NCI-H774 (cell line): ENCODE results near the gene HHATL.

Source experiments
- DNase-seq: peaks from one replicate; lab custom pipeline; 2025; lab: John Stamatoyannopoulos, UW

HHATL gene

GRCh38 chr3:42684632-42685362, 17.8 kb downstream of the HHATL start:
- no peak for DNase-seq

DNA sequence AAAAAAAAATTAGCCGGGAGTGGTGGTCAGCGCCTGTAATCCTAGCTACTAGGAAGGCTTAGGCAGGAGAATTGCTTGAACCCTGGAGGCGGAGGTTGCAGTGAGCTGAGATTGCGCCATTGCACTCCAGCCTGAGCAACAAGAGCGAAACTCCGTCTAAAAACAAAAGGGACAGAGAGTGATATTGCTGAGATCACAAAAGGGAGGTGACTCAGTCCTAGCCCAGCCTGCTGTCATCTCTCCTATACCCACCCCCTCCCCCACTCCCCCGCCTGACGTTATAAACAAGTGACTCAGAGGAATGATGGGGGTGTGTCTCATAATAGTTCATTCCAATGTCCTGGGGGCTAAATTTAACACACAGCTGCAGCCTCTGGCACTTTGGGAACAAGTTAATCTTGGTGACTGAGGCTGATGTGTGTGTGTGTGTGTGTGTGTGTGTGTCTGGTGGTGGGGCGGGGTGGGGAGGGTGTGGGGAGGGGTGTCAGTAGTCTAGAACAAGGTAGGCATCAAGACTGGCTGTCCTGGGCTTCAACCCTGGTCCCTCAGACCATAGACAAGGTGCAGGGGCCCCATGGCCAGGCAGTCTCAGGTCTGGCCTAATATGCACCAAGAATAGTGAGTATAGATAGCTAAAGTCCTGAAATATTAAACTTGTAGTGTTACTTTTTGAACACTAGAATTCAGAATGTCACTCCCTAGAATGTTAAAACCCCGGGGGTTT, 18.6 kb downstream of the HHATL start:
- DNase-seq, result no peak

- no peak for DNase-seq
Measured at GRCh38 chr3:42682301-42683070, 20.1 kb downstream of the HHATL start.

- no peak for DNase-seq
Measured at GRCh38 chr3:42681361-42682038, 21.1 kb downstream of the HHATL start.

DNA sequence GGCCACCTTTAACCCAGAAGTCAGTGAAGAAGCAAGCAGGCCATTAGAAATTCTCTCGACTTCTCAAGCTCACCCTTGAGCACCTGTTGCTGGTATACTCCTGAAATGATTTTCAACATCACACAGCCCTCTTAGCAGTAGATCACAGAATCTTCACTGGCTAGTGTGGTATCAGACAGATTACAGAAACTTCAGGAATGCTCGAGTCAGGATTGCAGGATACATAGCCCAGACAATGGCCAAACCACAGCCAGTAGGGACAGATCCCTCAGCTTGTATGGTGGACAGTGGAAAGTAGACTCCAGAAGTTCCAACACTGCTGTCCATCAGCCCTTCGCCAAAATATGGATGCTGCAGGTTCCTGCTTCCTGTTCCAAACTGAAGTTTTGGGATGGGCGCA, 21.8 kb downstream of the HHATL start:
- no peak for DNase-seq

DNA sequence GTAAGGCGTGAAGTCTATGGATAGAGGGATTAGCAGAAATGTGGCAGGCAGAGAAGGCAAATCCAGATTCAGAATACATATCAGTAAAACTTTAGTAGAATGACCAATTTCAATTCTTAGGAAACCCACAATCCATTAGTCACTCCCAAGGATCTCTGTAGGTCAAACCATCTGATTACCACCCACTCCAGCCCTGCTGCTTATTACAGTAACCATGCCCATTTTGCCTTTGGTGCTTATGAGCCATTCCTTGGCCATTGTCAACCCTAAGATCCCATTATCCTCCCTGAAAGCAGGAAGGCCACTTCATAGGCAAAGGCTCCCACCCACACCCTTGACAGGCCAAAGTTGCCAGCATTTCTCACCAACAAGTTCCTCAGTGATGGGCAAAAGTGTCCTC, 22.3 kb downstream of the HHATL start:
- no peak for DNase-seq

DNA sequence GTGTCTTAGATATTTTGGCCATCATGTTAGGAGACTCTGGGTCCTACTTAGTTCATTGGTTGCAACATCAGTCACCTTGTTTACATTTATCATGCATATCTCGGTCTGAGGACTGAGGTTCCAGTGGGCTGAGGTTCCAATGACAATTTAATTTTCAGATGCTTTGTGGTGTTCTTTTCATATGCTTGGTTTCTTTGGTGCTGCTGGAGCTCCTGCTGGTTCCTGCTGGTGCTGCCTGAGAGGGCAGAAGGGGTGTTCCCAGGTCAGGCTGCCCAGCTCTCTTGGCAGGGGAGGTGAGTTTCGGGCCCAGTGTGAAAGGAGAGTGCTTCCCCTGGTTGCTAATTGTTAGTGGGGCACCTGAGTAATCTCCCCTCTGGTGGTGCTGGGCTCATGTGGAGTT, 24.2 kb downstream of the HHATL start:
- DNase-seq, result no peak

DNA sequence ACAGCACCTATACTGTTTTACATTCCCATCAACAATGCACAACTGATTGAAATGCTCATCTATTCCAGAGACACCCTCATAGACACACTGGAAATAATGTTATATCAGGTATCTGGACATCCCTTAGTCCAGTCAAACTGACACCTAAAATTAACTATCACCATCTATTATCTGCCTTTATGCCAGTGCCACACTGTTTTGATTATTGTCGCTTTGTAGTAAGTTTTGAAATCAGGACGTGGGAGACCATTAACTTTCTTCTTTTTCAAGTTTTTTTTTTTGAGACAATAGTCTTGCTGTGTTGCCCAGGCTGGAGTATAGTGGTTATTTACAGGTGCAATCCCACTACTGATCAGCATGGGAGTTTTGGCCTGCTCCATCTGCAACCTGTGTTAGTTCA, 26.7 kb downstream of the HHATL start:
- DNase-seq, result no peak

- no peak for DNase-seq
Measured at GRCh38 chr3:42674146-42674545, 28.5 kb downstream of the HHATL start.

- no peak for DNase-seq
Measured at GRCh38 chr3:42673082-42673481, 29.5 kb downstream of the HHATL start.

- no peak for DNase-seq
Measured at GRCh38 chr3:42672515-42672914, 30.1 kb downstream of the HHATL start.

DNA sequence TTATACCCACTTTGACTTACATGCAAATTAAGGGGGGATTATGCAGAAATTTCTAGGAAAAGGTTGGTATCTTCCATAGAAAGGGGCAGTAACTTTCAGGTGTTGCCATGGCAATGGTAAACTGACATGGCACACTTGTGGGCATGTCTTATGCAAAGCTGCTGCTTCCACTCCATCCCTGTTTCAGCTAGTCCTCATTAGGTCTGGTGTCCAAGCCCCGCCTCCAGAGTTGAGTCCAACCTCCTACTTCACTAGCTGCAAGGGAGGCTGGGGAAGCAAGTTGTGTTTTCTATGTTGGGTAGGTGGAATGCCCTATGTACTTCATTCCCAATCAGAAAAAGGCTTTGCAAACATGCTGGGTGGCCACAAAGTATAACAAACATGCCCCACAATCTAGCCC, 31.9 kb downstream of the HHATL start:
- no peak for DNase-seq

DNA sequence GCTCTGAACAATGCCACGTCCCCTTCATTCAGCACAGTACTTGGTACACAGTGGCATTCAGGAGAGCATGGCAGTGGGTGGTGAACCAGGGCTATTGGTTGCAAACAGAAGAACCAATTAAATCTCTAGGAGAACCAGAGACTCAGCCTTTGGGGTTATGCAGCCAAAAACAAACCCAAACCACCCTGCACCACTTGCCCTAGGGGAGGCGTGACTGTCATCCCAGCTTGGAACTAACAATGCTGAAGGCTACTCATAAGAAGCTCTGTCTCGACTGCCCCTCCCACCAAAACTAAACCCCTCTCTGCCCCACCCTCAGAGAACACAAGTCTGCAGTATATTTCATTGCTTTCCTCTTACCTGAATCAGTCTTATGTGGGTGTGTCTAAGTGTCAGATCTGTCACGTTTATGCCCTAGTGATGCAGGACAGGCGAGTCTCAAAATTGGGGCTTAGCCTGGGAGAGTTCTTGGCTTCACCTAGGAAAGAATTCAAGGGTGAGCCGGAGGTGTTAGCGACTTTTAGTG, 32.5 kb downstream of the HHATL start:
- no peak for DNase-seq

DNA sequence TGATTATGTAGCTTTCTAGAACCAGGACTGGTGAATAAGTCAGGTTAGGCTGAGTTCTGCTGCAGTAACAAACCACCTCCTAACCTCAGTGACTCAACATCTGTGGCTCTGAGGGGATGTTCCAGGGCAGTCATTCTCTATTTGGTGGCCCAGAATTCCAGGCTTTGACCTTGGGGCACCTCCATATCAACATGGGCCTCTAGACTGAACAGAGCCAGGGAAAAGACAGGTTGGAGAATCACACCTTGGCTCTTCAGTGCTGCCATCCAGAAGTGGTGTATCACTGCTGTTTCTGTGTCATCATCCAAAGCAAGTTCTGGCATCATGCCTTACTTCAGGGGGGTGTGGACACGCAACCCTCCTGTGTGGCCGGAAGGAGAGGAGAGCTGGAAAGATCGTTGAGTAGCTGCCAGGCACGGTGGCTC, 33.8 kb downstream of the HHATL start:
- DNase-seq, result no peak

DNA sequence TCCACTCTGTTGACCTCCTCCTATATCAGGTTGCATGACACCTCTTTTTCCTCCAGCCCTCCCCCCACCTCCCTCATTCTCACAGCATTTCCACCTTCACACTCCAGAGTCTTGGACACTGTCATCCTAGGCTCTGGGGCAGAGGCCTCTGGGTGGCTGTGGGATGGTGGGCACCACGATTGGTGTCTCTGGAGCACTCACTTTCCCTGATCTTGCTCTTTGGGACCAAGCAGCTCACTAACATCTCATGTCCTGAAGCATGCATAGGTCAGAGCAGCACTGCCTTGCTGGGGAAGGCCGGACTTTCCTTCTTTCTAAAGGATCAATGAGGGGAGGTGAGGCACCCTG, 34.2 kb downstream of the HHATL start:
- no peak for DNase-seq

- DNase-seq, result no peak
Measured at GRCh38 chr3:42667523-42668412, 34.8 kb downstream of the HHATL start.

DNA sequence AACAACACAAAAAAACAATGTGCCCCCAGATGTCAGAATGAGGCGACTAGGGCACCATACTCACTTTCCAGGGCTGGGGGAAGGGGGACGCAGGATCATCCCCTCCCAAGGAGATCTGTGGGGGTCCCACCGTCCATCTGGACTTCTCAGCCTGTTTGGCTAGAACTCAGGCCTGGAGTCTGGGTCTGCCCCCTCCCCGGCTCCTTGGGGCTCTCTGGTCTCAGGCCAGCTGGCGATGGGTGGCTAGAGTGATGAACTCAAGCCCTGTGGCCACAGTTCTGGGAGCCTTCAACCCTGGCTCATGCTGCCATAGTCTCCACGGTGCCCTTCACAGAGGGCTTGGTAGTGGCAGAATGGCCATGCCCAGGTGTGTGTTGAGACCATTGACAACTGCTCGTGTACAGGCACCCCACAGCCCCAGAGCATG, 35.5 kb downstream of the HHATL start:
- no peak for DNase-seq

DNA sequence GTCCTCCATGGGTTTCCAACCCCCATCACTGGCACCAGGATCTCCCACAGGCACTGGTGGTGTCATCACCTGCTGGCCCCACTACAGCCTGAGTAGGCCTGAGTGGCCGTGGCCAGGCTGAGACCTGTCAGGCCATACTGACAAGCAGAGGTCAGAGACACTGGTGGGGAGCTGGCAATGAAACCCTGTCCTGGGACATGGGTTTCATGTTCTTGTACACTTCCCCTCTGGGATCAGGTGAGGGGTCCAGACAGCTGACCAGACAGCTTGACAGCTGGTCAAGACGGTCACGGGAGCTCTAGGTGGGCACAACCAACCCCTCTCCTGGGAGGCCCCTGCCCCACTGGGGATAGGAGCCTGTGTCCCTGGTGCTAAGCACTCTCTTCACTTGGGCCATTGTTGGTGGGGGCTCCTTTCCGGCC, 36.0 kb downstream of the HHATL start:
- DNase-seq, result no peak

DNA sequence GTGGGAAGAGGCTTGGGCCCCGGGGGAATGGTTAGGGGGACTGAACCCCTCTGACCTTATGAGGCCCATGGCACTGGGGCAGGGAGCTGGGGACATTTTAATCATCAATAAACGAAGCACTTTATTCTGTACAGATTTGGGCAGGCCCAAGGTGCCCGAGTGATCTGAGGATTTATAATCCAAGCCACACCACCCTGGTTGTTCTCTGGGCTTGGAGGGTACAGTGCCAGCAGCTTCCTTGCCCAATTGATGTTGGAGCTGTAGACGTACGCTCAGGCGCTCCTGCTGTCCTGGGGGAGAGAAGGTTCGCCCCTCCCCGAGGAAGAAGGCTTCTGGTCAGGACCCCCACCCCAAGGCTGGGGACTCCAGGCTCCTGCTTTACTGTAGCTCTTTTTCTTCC, 36.6 kb downstream of the HHATL start:
- DNase-seq, result no peak

DNA sequence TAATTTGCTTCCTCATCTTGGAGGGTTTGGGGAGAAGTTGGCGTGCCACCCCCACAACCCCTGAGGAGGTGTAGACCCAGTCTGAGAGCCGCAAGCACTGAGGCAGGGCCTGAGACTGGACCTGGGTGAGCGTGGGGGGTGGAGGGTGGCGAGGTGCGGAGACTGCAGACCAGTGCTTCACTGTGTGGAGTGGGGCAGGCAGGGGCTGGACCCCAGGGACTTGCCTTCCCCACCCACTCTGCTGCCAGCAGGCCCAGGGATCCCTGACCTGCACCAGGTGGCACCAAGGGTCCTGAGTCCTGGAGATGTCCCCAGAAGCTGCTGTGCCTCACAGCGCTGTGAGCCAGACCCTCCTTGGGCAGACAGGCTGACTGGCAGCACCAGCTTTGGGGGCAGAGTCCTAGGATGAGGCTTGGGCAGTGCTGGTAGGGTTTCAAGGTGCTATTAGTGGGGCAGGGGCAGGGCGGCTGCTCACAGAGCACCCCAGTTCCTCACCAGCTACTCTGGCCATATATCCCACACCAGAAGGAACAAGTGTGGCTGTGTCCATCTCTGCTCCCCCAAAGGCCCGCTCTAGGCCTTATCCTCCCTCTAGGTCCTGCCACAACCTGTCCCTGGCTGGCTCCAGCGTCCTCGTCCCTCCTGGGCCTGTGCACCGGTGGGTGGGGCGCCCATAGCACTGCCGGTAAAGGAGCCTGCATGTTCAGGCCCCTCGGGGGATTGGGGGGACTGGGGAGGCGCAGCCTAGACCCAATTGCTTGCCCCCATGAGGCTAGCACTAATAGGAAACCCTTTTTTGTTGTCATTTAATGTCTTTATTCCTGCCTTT, 37.3 kb downstream of the HHATL start:
- no peak for DNase-seq
